Activated T-helper 17 cell treated with anti-CD3 and anti-CD28 coated beads, Interleukin-2, amount 50 U/mL, for 72 hours (primary cell): Measurements from ENCODE around the gene FIBIN. TPM values are rescaled to one million over a fixed set of nuclear protein-coding genes. Genes with fewer than 3 reads are reported as not detected.
"Not testable (repeated sequence)": the region's sequence is repeated elsewhere in the genome, so short reads cannot be mapped to it uniquely, and the experiment has no call there.

Source experiments
- ATAC-seq: fragments of 150-1000 bp; cut with Tn5 transposase; replicated peaks from 2 replicates; pipeline ENCODE4 v1.10.0; 2021; ENCODE audit warnings: mild to moderate bottlenecking, moderate library complexity
- H3K27ac Mint-ChIP-seq: one replicate; pipeline ENCODE4 v1.8.0; 2022; ENCODE audit warnings: mixed read lengths
- H3K27me3 Mint-ChIP-seq: one replicate; pipeline ENCODE4 v1.8.0; 2022; ENCODE audit warnings: mixed read lengths
- H3K36me3 Mint-ChIP-seq: one replicate; pipeline ENCODE4 v1.8.0; 2022; ENCODE audit warnings: low read depth, mild to moderate bottlenecking, mixed read lengths
- H3K4me1 Mint-ChIP-seq: one replicate; pipeline ENCODE4 v1.8.0; 2022; ENCODE audit warnings: mixed read lengths
- H3K4me3 Mint-ChIP-seq: one replicate; pipeline ENCODE4 v1.8.0; 2022; ENCODE audit warnings: mild to moderate bottlenecking, mixed read lengths
- H3K9me3 Mint-ChIP-seq: one replicate; pipeline ENCODE4 v1.8.0; 2022; ENCODE audit warnings: mixed read lengths
- total RNA-seq, 2 donors: library from RNA; stranded (reverse); gene quantifications; one replicate each; pipeline ENCODE4 v1.2.3, GENCODE V29; 2022

FIBIN gene
- total RNA-seq, 2 donors from 2014 or later, result not detected

DNA sequence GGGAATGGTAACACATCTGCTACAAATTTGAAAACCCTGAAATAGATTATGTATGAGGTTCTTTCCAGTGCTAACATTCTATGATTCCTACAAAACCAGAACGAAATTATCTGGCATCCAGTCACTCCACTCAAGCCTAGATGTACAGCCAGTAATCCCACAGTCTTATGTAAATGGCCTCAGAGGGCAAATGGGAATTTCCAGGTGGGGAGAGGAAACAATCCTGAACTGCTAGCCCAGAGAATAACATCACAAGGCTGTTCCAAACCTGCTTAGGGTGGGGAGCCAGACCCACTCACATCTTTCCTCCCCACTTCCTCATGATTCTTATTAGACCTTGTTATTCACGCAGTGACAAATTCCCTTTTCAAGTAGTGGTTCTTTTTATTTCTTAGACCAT is 3.5 kb downstream of the FIBIN start:
- no peak for ATAC-seq
- peaks cover 2% of the 10 kb centered on the region for H3K27me3 Mint-ChIP-seq
- H3K4me1 Mint-ChIP-seq, result no peaks in the 10 kb centered on the region
- no peaks in the 10 kb centered on the region for H3K36me3 Mint-ChIP-seq
- H3K4me3 Mint-ChIP-seq, result no peak overlapping the region
- H3K27ac Mint-ChIP-seq, result no peak overlapping the region
- H3K9me3 Mint-ChIP-seq, result no peaks in the 10 kb centered on the region

DNA sequence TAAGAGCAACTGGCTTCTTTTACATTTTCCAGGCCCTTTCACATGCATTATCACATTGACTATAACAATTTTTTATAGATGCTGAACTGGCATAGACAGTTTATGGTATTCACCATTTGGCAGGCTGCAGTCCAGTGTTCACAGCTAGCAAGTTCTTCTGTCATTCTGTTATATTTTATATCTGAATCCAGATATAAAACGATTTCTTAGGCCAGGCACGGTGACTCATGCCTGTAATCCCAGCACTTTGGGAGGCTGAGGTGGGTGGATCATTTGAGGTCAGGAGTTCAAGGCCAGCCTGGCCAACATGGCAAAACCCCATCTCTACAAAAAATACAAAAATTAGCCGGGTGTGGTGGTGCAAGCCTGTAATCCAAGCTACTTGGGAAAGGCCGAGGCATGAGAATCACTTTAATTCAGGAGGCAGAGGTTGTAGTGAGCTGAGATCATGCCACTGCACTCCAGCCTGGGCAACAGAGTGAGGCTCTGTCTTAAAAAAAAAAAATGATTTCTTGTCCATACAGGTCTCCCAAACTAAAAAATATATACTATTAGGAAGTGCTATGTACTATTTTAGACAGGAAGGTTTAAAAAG is 7.3 kb downstream of the FIBIN start:
- H3K9me3 Mint-ChIP-seq, H3K27me3 Mint-ChIP-seq, H3K4me3 Mint-ChIP-seq, ATAC-seq, H3K4me1 Mint-ChIP-seq, H3K27ac Mint-ChIP-seq, H3K36me3 Mint-ChIP-seq: not testable (repeated sequence)

DNA sequence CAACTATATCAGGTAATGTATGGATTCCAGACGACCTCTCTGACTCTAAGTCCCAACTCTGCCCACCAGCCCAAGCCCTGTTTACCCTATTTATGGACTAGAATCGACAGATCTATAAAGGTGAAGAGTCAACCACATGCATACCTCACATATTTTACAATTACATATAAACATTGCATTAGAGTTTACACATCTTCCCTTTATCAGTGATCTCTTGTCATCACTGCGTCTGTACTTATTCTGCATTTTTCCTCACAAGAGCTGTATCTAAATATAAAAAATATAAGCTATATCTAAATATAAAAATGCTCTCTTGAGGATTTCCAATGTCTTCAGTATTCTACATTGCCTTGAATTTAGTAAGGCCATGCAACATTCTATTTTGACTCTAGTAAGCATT is 8.5 kb downstream of the FIBIN start:
- no peak for ATAC-seq
- H3K4me1 Mint-ChIP-seq, result no peaks in the 10 kb centered on the region
- no peaks in the 10 kb centered on the region for H3K36me3 Mint-ChIP-seq
- no peak overlapping the region for H3K27ac Mint-ChIP-seq
- no peak overlapping the region for H3K4me3 Mint-ChIP-seq
- H3K27me3 Mint-ChIP-seq, result no peaks in the 10 kb centered on the region
- H3K9me3 Mint-ChIP-seq, result no peaks in the 10 kb centered on the region

DNA sequence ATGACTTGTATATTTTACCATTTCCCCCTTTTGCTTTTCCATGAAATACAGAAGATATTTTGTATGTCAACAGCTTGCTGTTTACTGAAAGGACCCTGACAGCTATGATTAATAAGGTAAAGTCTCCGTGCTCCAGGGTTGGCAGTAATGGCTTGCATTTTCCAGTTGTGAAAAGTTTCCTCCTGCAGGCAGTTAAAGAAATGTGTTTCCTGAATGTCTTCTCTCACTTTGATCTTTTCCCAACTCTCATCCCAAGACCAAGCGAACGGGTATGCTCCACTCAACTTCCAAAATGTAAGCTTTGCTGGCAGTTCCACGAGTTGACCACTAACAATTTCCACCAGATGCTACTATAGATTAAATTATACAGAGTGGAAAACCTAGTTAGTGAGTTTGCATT is 8.9 kb downstream of the FIBIN start:
- Mint-ChIP-seq H3K27me3 (no peaks in the 10 kb centered on the region), H3K9me3 (no peaks in the 10 kb centered on the region), H3K4me3 (no peak overlapping the region), H3K4me1 (no peaks in the 10 kb centered on the region), H3K27ac (no peak overlapping the region), H3K36me3 (no peaks in the 10 kb centered on the region)
- no peak for ATAC-seq

DNA sequence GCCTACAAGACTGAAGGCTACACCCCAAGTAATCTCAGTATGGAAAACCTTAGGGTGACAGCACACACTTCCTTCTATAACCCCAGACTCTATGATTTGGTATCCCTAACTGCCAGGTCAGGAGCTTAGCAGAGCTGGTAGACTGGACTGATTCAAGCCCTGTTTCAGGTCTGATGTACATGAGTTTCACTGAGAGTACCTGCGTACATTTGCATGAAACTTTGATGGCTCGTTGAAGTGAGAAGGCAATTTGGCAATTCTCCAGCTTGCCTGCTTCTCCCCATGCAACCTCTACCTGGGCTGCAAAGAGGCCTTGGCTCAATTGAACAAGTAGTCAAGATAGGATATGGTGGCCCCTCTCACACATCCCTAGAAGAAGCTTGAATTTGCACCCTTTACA is 10.2 kb downstream of the FIBIN start:
- no peak for ATAC-seq
- Mint-ChIP-seq H3K9me3 (peaks cover 3% of the 10 kb centered on the region), H3K27me3 (no peaks in the 10 kb centered on the region), H3K4me1 (no peaks in the 10 kb centered on the region), H3K4me3 (no peak overlapping the region), H3K36me3 (no peaks in the 10 kb centered on the region), H3K27ac (no peak overlapping the region)

DNA sequence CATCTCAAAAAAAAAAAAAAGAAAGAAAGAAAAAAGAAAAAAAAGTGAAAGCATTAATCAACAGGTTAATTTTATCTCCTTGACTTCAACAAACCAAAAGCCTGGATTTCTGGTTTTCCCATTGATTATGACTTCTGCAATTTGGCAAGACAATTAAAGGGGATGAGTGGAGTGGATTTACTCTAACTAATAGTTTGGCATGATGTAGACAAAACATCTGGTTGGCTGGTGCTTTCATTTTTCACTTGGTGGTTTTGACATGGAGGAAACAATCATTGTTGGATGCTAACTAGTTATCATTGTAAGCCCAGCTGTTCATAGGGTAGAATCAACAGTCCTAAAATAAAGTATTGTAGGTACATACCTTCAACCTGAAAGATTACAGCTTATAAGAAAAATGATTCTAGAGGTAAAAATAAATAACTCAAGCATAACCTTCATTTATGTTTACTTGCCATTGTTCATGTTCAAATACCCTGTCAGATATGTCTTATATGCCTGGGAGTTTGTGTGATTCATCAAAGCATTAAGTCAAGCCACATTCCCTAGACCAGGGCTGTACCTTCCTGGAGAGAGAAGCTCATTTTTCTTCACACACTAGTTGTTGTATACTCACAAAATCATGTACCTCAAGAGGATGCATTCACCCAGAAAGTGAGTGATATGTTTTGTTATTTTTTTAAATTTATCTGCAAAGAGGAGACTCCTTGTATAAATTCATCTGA is 15.1 kb downstream of the FIBIN start:
- no peak for ATAC-seq
- H3K36me3 Mint-ChIP-seq, result no peaks in the 10 kb centered on the region
- H3K27ac Mint-ChIP-seq, result no peak overlapping the region
- peaks cover 3% of the 10 kb centered on the region for H3K9me3 Mint-ChIP-seq
- H3K4me1 Mint-ChIP-seq, result no peaks in the 10 kb centered on the region
- H3K27me3 Mint-ChIP-seq, result no peaks in the 10 kb centered on the region
- H3K4me3 Mint-ChIP-seq, result no peak overlapping the region

DNA sequence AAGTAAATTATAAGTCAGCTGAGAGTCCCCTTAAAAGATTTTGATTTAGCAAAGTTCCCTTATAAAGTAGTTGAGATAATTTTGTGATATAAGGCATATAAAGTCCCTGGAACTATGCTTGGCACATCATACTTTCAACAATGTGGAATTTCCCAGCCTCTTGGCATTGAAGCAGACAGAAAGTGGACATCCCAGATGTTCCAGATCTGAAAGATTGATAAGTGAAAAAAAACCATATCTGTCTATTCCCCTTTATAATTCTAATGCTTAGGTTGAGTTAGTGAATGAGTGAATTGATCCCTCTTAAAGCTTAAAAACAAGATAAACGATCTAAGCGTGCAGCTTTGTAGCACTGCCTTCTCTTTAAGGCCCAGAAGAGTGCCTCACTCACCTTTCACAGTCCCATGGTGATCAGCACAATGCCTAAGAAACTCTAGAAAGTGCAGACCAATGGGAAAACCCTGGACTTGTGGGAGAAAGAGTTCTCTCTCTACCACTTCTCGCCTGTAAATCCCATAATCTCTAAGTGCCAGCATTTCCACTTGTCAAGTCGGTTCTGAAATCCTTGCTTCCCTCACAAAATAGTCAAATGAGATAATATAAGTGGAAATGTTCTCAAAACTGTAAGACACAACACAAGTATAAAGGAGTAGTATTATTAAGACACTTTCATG is 17.8 kb downstream of the FIBIN start:
- Mint-ChIP-seq H3K4me3 (no peak overlapping the region), H3K27ac (no peak overlapping the region), H3K36me3 (no peaks in the 10 kb centered on the region), H3K27me3 (no peaks in the 10 kb centered on the region), H3K9me3 (peaks cover 3% of the 10 kb centered on the region), H3K4me1 (no peaks in the 10 kb centered on the region)
- no peak for ATAC-seq

DNA sequence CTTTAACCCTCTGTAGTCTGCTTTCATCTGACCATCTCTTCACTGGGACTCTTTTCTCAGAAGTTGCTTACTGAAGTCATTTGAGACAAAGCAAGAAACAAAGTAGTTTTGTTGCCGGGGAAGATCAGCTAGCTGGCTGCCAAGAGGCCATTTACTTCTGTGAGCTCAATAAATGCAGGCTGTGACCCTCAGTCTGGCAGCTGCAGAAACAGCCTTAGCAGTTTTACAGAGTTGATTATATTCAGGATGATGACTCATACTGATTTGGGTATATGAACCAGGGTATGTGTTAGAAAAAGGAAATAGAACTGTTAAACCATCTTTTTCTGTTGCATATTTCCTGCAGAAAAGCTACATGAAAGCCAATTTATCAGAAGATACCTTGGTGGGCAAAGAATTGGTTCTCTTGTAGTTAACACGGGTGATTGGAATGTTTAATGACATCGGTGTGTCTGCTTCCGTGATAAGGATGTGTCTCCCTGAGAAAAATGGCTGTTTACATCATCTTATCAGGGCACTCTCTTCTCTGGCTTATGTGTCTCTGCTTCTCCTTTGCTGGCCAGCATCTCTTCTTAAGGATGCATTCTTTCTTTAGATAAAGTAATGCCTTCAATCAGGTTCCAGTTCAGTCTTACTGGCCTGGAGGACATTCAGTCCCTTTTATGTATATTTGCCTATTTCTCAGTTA is 18.5 kb downstream of the FIBIN start:
- Mint-ChIP-seq H3K27ac (no peak overlapping the region), H3K4me1 (no peaks in the 10 kb centered on the region), H3K36me3 (no peaks in the 10 kb centered on the region), H3K9me3 (peaks cover 3% of the 10 kb centered on the region), H3K4me3 (no peak overlapping the region), H3K27me3 (no peaks in the 10 kb centered on the region)
- ATAC-seq, result no peak

DNA sequence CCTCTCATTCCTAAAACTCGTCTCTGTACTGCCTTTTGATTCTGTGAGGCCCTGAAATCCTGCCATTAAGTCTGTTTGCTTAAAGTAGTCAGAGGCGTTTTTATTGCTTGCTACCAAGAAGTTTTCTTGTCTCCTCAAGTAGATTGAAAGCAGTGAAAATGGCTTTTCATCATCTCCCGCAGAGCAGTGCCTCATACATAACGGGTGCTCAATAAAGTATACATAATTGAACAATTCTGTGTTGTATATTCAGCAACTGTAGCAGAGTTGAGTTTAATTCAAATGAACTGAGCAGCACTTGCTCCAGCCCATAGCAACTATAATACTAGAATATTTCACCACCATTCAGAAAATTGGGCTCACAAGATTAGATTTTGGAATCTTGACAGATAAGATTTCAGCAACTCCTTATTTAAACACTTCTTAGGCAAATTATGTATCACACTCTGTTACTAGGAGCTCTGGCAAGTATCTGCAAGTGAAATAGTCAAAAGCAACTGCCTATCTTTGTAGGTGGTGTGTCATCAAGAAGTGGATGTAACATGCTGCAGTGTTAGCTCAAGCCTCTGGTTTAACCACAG is 20.0 kb downstream of the FIBIN start:
- no peaks in the 10 kb centered on the region for H3K27me3 Mint-ChIP-seq
- no peak for ATAC-seq
- H3K9me3 Mint-ChIP-seq, result no peaks in the 10 kb centered on the region
- H3K4me3 Mint-ChIP-seq, result no peak overlapping the region
- H3K36me3 Mint-ChIP-seq, result no peaks in the 10 kb centered on the region
- no peak overlapping the region for H3K27ac Mint-ChIP-seq
- no peaks in the 10 kb centered on the region for H3K4me1 Mint-ChIP-seq

DNA sequence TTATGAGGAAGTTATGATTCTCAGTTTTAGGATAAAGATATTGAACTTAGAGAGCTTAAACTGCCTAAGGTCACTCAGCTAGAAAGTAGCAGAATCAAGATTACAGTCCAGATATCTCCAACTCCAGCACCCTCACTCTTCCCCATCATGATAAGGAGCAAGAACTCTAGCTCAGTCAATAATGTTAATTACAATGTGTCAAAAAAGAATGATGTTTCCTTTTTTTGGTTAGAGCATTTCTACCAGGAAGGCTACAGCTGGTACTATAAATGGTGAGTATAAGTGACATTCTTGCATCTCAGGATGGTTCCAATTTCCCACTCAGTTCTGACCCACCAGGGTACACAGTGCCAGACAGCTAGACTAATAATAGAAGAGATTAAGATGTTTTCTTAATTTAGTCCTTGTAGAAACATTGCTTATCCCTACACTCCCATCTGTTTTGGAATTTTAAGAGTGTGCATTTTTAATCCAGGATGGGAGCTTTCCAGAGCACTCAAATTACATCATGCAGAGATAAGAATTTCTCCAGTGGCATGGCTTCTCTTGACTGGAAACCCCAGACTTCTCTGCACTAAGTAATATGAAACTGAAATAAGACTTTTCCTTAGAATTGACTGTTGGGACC is 25.1 kb downstream of the FIBIN start:
- no peaks in the 10 kb centered on the region for H3K36me3 Mint-ChIP-seq

DNA sequence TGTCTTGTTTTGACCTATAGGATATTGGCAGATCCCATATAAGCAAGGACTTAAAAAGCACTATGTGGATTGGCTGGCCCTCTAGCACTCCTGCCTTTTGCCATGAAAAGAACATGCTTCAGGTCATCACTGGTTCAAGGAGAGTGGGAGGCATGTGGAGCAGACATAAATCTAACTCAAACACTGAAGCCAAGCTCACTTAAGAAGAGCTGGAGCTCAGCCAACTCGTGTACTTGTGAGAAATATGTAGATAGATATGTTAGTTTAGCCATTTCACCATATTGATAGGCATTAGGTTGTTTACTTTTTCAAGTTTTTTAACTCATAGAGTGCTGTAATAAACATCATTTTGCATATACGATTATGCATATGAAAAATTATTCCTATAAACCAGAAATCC is 26.8 kb downstream of the FIBIN start:
- Mint-ChIP-seq H3K27ac (no peak overlapping the region), H3K4me1 (no peaks in the 10 kb centered on the region), H3K36me3 (no peaks in the 10 kb centered on the region), H3K4me3 (no peak overlapping the region), H3K9me3 (no peaks in the 10 kb centered on the region), H3K27me3 (no peaks in the 10 kb centered on the region)
- no peak for ATAC-seq

More for the DNA sequence above, 25.1 kb downstream of the FIBIN start:
- no peaks in the 10 kb centered on the region for H3K9me3 Mint-ChIP-seq
- H3K27me3 Mint-ChIP-seq, result no peaks in the 10 kb centered on the region
- no peak overlapping the region for H3K27ac Mint-ChIP-seq
- no peak for ATAC-seq
- H3K4me3 Mint-ChIP-seq, result no peak overlapping the region
- H3K4me1 Mint-ChIP-seq, result no peaks in the 10 kb centered on the region

DNA sequence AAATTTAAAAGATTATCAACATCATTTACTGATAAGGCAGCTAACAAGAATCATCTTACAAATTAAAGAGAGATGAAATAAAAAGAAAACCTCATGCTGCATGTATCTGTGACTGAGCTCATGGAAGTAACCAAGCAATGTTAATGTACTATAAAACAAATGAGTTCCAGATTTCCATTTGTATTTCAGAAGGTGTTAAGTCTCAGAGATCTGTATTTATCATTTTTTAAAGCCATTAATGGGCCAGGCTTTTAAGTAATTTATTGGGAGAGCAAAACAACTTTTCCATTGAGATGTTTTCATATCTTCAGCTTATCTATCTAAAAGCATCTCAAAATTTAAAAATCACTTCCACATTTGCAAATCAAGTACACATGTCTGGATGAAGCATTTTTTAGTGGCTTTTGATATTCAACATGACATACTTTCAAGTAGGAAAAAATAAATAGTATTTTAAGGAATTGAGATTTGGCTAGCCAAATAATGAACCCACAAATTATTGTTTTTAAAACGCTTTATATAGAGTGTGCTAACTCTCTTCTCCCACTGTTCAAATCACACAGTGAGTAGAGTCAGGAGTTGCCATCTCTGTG is 28.8 kb downstream of the FIBIN start:
- H3K27ac Mint-ChIP-seq, result no peak overlapping the region
- no peaks in the 10 kb centered on the region for H3K4me1 Mint-ChIP-seq
- no peak for ATAC-seq
- H3K9me3 Mint-ChIP-seq, result peaks cover 6% of the 10 kb centered on the region
- no peaks in the 10 kb centered on the region for H3K36me3 Mint-ChIP-seq
- no peak overlapping the region for H3K4me3 Mint-ChIP-seq
- no peaks in the 10 kb centered on the region for H3K27me3 Mint-ChIP-seq

DNA sequence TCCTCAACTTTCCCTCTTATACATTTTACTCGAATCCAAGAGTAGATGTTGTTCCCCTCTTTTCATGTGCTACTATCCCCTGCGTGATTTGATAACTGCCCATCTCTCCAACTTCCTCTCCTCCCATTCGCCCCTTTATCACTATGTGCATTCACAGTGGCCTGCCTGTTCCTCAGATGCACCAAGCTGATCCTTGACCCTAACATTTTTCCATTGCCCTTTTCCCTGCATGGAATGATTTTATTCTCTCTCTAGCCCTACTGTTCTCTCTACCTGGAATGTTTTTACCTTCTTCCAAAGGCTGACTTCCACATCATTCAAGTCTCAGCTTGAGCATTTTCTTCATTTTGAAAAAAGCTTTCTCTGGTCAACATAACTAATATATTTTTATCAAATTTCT is 31.0 kb downstream of the FIBIN start:
- Mint-ChIP-seq H3K4me1 (no peaks in the 10 kb centered on the region), H3K27me3 (no peaks in the 10 kb centered on the region), H3K27ac (no peak overlapping the region), H3K4me3 (no peak overlapping the region), H3K36me3 (no peaks in the 10 kb centered on the region), H3K9me3 (peaks cover 6% of the 10 kb centered on the region)
- no peak for ATAC-seq
